K562 (cell line): ENCODE data around the gene TVP23B.
"Not testable (repeated sequence)": the region's sequence is repeated elsewhere in the genome, so short reads cannot be mapped to it uniquely, and the experiment has no call there.

Source experiments
- MXI1 ChIP-seq: IDR thresholded peaks from 2 replicates; pipeline ENCODE4 v1.6.1; 2011; ENCODE audit warnings: low read depth, mild to moderate bottlenecking, improper control_type of control experiment, low read length
- ZSCAN32 ChIP-seq: fragments of 450-650 bp; formaldehyde crosslinking; IDR thresholded peaks from 2 replicates; pipeline ENCODE4 v1.4.0; 2020; ENCODE audit warnings: mild to moderate bottlenecking, moderate library complexity

- TF ChIP-seq MXI1; ZSCAN32 (CRISPR knock-in tag): not testable (repeated sequence)
Measured at GRCh38 chr17:18755969-18756368, 25.0 kb upstream of the TVP23B start.
